ENCODE data around the gene CGNL1. TPM values are rescaled to one million over a fixed set of nuclear protein-coding genes. Genes with fewer than 3 reads are reported as not detected.

CGNL1 gene
- total RNA-seq, 2 donors from 2014 or later, result not detected

DNA sequence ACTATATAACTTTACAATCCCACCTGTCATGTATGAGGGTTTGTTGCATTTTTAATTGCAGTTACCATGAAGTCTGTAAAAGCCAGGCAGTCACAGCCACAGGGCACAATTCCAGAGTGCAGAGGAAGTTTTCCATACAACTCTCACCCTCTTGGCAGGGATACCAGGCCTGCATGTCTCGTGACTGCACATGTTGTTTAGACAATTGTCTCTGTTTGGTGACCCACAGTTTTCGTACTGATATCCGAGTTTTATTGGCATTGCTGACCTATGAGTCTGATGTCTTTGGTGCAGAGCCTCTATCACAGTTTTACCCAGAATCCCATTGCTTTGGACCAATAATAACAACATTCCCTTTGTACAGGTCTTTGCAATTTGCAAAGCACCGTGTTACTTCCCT, 190.5 kb downstream of the CGNL1 start:
- no peaks in the 10 kb centered on the region for H3K9me3 Mint-ChIP-seq
- H3K27me3 Mint-ChIP-seq (ENCODE audit: low read depth), result no peaks in the 10 kb centered on the region
- H3K4me3 Mint-ChIP-seq, result no peak overlapping the region
- no peak overlapping the region for H3K27ac Mint-ChIP-seq
- peaks cover 30% of the 10 kb centered on the region for H3K4me1 Mint-ChIP-seq (ENCODE audit: low read depth)
- DNase-seq (no peak), ATAC-seq (replicated peaks in 1 of 2) (no peak)
- no peaks in the 10 kb centered on the region for H3K36me3 Mint-ChIP-seq (ENCODE audit: insufficient read depth in 2 of 2)

DNA sequence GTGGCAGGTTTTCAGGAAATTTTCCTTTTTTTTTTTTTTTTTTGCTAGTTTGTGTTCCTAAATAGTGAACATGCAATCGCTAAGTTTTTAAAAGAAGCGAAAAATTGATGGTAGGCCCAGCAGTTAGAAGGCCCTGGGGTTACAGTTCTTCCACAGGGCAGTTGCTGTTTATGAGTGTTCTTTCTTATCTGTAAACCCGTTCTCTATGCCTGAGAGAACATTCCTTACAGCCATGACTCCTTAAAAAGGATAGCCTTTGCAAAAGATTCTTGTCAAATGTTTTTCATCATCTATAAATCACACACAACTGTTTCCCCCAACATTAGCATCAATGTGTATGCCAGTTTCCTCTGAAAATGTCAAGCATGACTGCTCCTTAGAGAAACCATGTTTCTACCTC, 191.6 kb downstream of the CGNL1 start:
- Mint-ChIP-seq H3K4me1 (ENCODE audit: low read depth) (peaks cover 19% of the 10 kb centered on the region), H3K4me3 (no peak overlapping the region), H3K27me3 (ENCODE audit: low read depth) (no peaks in the 10 kb centered on the region), H3K27ac (no peak overlapping the region), H3K9me3 (no peaks in the 10 kb centered on the region), H3K36me3 (ENCODE audit: insufficient read depth in 2 of 2) (no peaks in the 10 kb centered on the region)
- ATAC-seq (replicated peaks in 1 of 2) (no peak), DNase-seq (no peak)

- no peak overlapping the region for H3K4me3 Mint-ChIP-seq
- no peaks in the 10 kb centered on the region for H3K27me3 Mint-ChIP-seq (ENCODE audit: low read depth)
- DNase-seq, result no peak
Observed at GRCh38 chr15:57568299-57568698, 192.0 kb downstream of the CGNL1 start.

GRCh38 chr15:57570340-57570739, 194.0 kb downstream of the CGNL1 start:
- no peaks in the 10 kb centered on the region for H3K27me3 Mint-ChIP-seq (ENCODE audit: low read depth)
- H3K27ac Mint-ChIP-seq, result no peak overlapping the region
- H3K4me1 Mint-ChIP-seq (ENCODE audit: low read depth), result peaks cover 5% of the 10 kb centered on the region
- H3K4me3 Mint-ChIP-seq, result no peak overlapping the region
- ATAC-seq (replicated peaks in 1 of 2), result no peak
- H3K9me3 Mint-ChIP-seq, result no peaks in the 10 kb centered on the region
- no peak for DNase-seq
- H3K36me3 Mint-ChIP-seq (ENCODE audit: insufficient read depth in 2 of 2), result no peaks in the 10 kb centered on the region

More at GRCh38 chr15:57568299-57568698, 192.0 kb downstream of the CGNL1 start:
- Mint-ChIP-seq H3K4me1 (ENCODE audit: low read depth) (peaks cover 15% of the 10 kb centered on the region), H3K9me3 (no peaks in the 10 kb centered on the region), H3K36me3 (ENCODE audit: insufficient read depth in 2 of 2) (no peaks in the 10 kb centered on the region), H3K27ac (no peak overlapping the region)
- ATAC-seq (replicated peaks in 1 of 2), result no peak

GRCh38 chr15:57570994-57571393, 194.7 kb downstream of the CGNL1 start:
- H3K27ac Mint-ChIP-seq, result no peak overlapping the region
- no peaks in the 10 kb centered on the region for H3K9me3 Mint-ChIP-seq
- no peaks in the 10 kb centered on the region for H3K36me3 Mint-ChIP-seq (ENCODE audit: insufficient read depth in 2 of 2)
- H3K4me1 Mint-ChIP-seq (ENCODE audit: low read depth), result no peaks in the 10 kb centered on the region
- no peaks in the 10 kb centered on the region for H3K27me3 Mint-ChIP-seq (ENCODE audit: low read depth)
- ATAC-seq (replicated peaks in 1 of 2), result no peak
- H3K4me3 Mint-ChIP-seq, result no peak overlapping the region
- DNase-seq, result no peak

DNA sequence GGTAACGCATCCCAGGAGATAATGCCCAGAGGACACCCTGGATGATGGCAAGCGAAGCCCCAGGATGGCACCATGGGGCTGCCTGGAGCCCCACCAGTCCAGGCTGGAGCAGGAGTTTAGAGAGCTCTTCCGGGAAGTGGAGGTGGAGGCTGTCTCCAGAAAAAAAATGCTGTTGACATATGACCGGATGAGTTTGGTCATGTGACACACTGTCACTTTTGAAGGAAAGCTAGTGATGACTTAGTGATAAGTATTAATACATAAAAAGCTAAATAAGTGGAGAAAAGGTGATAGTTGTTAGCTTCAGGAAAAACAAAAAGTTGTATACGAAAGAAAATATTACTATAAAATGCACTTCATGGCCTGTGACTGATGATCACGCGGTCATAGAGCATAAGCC, 195.4 kb downstream of the CGNL1 start:
- H3K4me1 Mint-ChIP-seq (ENCODE audit: low read depth), result no peaks in the 10 kb centered on the region
- ATAC-seq (replicated peaks in 1 of 2), result no peak

DNA sequence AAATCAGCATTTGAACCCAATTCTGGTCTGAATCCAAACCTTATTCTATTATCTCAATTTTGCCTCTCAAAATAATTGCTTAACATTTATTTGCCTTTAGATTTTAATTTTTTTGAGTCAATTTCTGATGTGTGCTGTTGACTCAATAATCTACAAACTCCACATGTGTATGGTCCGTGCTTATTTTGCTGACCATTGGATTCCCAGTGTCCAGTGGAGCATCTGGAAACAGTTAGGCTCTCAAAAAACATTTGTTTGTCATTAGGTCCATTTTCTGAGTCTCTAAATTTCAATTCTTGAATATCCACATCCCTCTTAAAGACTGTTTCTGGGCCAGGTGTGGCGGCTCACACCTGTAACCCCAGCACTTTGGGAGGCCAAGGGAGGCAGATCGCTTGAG, 196.2 kb downstream of the CGNL1 start:
- ATAC-seq (replicated peaks in 1 of 2) (no peak), DNase-seq (no peak)
- Mint-ChIP-seq H3K9me3 (no peaks in the 10 kb centered on the region), H3K4me1 (ENCODE audit: low read depth) (no peaks in the 10 kb centered on the region), H3K36me3 (ENCODE audit: insufficient read depth in 2 of 2) (no peaks in the 10 kb centered on the region), H3K4me3 (no peak overlapping the region), H3K27me3 (ENCODE audit: low read depth) (no peaks in the 10 kb centered on the region), H3K27ac (no peak overlapping the region)

More for the DNA sequence above, 195.4 kb downstream of the CGNL1 start:
- DNase-seq, result no peak
- Mint-ChIP-seq H3K27me3 (ENCODE audit: low read depth) (no peaks in the 10 kb centered on the region), H3K9me3 (no peaks in the 10 kb centered on the region), H3K4me3 (no peak overlapping the region), H3K36me3 (ENCODE audit: insufficient read depth in 2 of 2) (no peaks in the 10 kb centered on the region), H3K27ac (no peak overlapping the region)

- Mint-ChIP-seq H3K4me3 (no peak overlapping the region), H3K27ac (no peak overlapping the region), H3K27me3 (ENCODE audit: low read depth) (no peaks in the 10 kb centered on the region), H3K9me3 (no peaks in the 10 kb centered on the region), H3K4me1 (ENCODE audit: low read depth) (no peaks in the 10 kb centered on the region), H3K36me3 (ENCODE audit: insufficient read depth in 2 of 2) (no peaks in the 10 kb centered on the region)
- DNase-seq (no peak), ATAC-seq (replicated peaks in 1 of 2) (no peak)
Observed at GRCh38 chr15:57573151-57573550, 196.8 kb downstream of the CGNL1 start.

GRCh38 chr15:57575363-57575762, 199.1 kb downstream of the CGNL1 start:
- DNase-seq, result no peak
- Mint-ChIP-seq H3K27ac (no peak overlapping the region), H3K27me3 (ENCODE audit: low read depth) (peaks cover 3% of the 10 kb centered on the region), H3K9me3 (no peaks in the 10 kb centered on the region), H3K4me1 (ENCODE audit: low read depth) (no peaks in the 10 kb centered on the region), H3K4me3 (no peak overlapping the region), H3K36me3 (ENCODE audit: insufficient read depth in 2 of 2) (no peaks in the 10 kb centered on the region)
- ATAC-seq (replicated peaks in 1 of 2), result no peak

- no peak for DNase-seq
- H3K9me3 Mint-ChIP-seq, result peaks cover 6 to 10% of the 10 kb centered on the region in 2 donors
- H3K4me1 Mint-ChIP-seq (ENCODE audit: low read depth), result no peaks in the 10 kb centered on the region
- no peak overlapping the region for H3K27ac Mint-ChIP-seq
- H3K4me3 Mint-ChIP-seq, result no peak overlapping the region
- peaks cover 10% of the 10 kb centered on the region for H3K27me3 Mint-ChIP-seq (ENCODE audit: low read depth)
- ATAC-seq (replicated peaks in 1 of 2), result no peak
- H3K36me3 Mint-ChIP-seq (ENCODE audit: insufficient read depth in 2 of 2), result peaks cover 8 to 10% of the 10 kb centered on the region in 2 donors
Observed at GRCh38 chr15:57578288-57578900, 202.1 kb downstream of the CGNL1 start.

DNA sequence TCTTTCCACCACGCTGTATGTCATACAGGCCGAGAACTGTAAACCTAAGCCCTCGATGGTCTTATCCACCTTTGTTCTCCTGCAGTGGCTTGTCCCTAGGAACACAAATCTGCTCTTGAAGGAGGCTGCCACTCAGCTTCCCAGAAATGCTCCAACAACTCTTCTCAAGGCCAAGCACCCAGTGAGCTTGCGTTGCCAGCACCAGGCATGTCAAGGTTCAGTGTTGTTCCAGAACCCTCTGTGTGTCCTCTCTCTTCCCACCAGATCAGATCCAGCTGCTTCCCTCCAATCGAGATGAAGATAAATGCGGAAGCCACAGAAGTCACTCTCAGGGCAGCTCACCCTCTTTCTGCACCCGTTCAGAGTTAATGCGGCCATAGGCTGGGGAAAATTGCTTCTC, 204.1 kb downstream of the CGNL1 start:
- H3K4me1 Mint-ChIP-seq (ENCODE audit: low read depth), result no peaks in the 10 kb centered on the region
- peaks cover 16% of the 10 kb centered on the region for H3K27me3 Mint-ChIP-seq (ENCODE audit: low read depth)
- DNase-seq (no peak), ATAC-seq (replicated peaks in 1 of 2) (no peak)
- H3K4me3 Mint-ChIP-seq, result no peak overlapping the region
- peaks cover 11 to 13% of the 10 kb centered on the region in 2 donors for H3K36me3 Mint-ChIP-seq (ENCODE audit: insufficient read depth in 2 of 2)
- peaks cover 8 to 14% of the 10 kb centered on the region in 2 donors for H3K9me3 Mint-ChIP-seq
- H3K27ac Mint-ChIP-seq, result no peak overlapping the region

DNA sequence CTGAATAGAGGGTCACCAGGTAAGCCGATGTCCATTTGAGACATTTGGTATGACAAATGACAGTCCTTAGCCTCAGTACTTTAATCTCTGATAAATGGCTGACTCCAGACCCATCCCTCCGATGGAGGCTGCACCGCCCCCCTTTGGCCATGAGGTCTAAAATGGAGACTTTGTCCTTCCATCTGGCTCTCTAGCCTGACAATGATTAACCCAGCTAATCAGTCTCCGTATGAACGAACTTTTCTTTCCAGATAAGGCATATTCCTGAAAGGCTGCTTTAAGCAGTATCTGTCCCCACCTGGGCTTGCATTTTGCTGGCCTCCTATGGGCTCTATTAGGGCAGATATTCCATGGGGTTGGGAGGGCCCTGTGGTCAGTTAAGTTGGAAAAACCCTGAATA, 204.6 kb downstream of the CGNL1 start:
- Mint-ChIP-seq H3K9me3 (peaks cover 8 to 14% of the 10 kb centered on the region in 2 donors), H3K4me1 (ENCODE audit: low read depth) (no peaks in the 10 kb centered on the region), H3K27ac (no peak overlapping the region), H3K4me3 (no peak overlapping the region), H3K27me3 (ENCODE audit: low read depth) (peaks cover 19% of the 10 kb centered on the region), H3K36me3 (ENCODE audit: insufficient read depth in 2 of 2) (peaks cover 11 to 13% of the 10 kb centered on the region in 2 donors)
- ATAC-seq (replicated peaks in 1 of 2), result no peak
- no peak for DNase-seq

- ATAC-seq (replicated peaks in 1 of 2) (no peak), DNase-seq (no peak)
- no peak overlapping the region for H3K27ac Mint-ChIP-seq
- peaks cover 8 to 14% of the 10 kb centered on the region in 2 donors for H3K9me3 Mint-ChIP-seq
- H3K27me3 Mint-ChIP-seq (ENCODE audit: low read depth), result peaks cover 19% of the 10 kb centered on the region
- peaks cover 12% of the 10 kb centered on the region for H3K4me1 Mint-ChIP-seq (ENCODE audit: low read depth)
- H3K36me3 Mint-ChIP-seq (ENCODE audit: insufficient read depth in 2 of 2), result peaks cover 11 to 13% of the 10 kb centered on the region in 2 donors
- no peak overlapping the region for H3K4me3 Mint-ChIP-seq
Observed at GRCh38 chr15:57582090-57582489, 205.8 kb downstream of the CGNL1 start.

DNA sequence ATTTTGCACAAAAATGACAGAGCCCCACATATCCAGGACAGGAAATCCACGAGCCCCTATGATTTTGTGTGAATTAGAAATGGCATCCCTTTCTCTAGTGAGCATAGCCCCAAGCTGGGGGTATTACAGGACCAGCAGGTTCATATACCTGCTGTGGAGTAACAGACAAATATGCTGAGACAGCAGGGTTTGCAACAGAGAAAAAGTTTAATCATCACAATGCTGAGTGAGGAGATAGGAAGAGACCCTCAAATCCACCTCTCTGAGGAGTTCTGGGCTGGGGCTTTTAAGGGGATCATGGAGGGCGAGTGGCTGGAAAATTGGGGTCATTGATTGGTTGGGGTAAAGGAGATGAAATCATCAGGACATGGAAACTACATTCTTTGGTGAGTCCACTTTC, 207.0 kb downstream of the CGNL1 start:
- no peak overlapping the region for H3K27ac Mint-ChIP-seq
- peaks cover 19% of the 10 kb centered on the region for H3K27me3 Mint-ChIP-seq (ENCODE audit: low read depth)
- peaks cover 8 to 14% of the 10 kb centered on the region in 2 donors for H3K9me3 Mint-ChIP-seq
- DNase-seq, result no peak
- H3K4me1 Mint-ChIP-seq (ENCODE audit: low read depth), result peaks cover 24% of the 10 kb centered on the region
- peaks cover 11 to 13% of the 10 kb centered on the region in 2 donors for H3K36me3 Mint-ChIP-seq (ENCODE audit: insufficient read depth in 2 of 2)
- H3K4me3 Mint-ChIP-seq, result no peak overlapping the region
- no peak for ATAC-seq (replicated peaks in 1 of 2)
